HUES64 (cell line): Measurements from ENCODE around the gene CMKLR1.

Source experiments
- H3K27ac ChIP-seq: 2 replicates; pipeline ENCODE4 v1.7.0; 2013; ENCODE audit warnings: low read depth, low read length, inconsistent platforms
- H3K27me3 ChIP-seq: 2 replicates; pipeline ENCODE4 v1.6.1; 2013; ENCODE audit warnings: mild to moderate bottlenecking, low read length; ENCODE audit not compliant: insufficient read depth
- H3K36me3 ChIP-seq: 2 replicates; pipeline ENCODE4 v1.6.1; 2013; ENCODE audit warnings: mild to moderate bottlenecking, low read length; ENCODE audit not compliant: insufficient read depth
- H3K4me1 ChIP-seq: 2 replicates; pipeline ENCODE4 v1.6.1; 2013; ENCODE audit warnings: mild to moderate bottlenecking, low read length, moderate library complexity; ENCODE audit not compliant: insufficient read depth
- H3K4me3 ChIP-seq: 2 replicates; pipeline ENCODE4 v1.5.1; 2013; ENCODE audit warnings: mild to moderate bottlenecking, low read length, moderate library complexity
- H3K9ac ChIP-seq: 2 replicates; pipeline ENCODE4 v1.6.1; 2013; ENCODE audit warnings: mild to moderate bottlenecking, low read depth, low read length
- H3K9me3 ChIP-seq: 2 replicates; pipeline ENCODE4 v1.6.1; 2013; ENCODE audit warnings: low read depth, low read length; ENCODE audit not compliant: insufficient read depth
- WGBS: fragments of 150-250, 120-280 bp; methylation state at CpG from one replicate; pipeline ENCODE4 v1.1.7; 2013; ENCODE audit warnings: missing lambda C conversion rate; 5-methylcytosine and 5-hydroxymethylcytosine counted together

Gene CMKLR1

DNA sequence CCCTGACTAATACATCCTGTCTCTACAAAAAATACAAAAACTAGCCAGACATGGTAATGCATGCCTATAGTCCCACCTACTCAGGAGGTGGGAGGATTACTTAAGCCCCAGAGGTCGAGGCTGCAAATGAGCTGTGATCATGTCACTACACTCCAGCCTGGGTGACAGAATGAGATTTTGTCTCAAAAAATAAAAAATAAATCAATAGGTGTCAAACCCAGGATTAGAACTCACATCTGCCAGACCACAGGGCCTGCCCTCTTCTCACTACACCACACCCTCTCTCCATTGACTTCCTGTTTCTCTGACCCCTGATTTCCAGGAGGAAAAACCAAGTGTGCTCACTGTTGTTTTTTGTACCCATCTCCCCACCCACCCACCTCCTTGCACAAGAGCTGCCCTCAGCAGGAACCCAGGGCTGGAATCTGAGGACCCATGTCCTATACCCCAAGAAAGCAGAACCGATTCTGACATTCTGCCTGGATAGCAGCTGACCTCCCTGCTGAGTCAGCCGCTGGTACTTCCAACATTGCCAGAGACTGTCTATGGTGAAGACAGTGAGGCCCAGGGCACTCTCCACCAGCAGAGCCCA lies 6.2 kb downstream of the CMKLR1 start:
- no peak overlapping the region for H3K4me3 ChIP-seq
- H3K36me3 ChIP-seq, result no peaks in the 10 kb centered on the region
- no peak overlapping the region for H3K27ac ChIP-seq
- 61% methylated on average over 3 of the region's 3 CpGs for WGBS
- no peak overlapping the region for H3K9ac ChIP-seq
- H3K9me3 ChIP-seq, result no peaks in the 10 kb centered on the region
- H3K27me3 ChIP-seq, result no peaks in the 10 kb centered on the region
- no peaks in the 10 kb centered on the region for H3K4me1 ChIP-seq

DNA sequence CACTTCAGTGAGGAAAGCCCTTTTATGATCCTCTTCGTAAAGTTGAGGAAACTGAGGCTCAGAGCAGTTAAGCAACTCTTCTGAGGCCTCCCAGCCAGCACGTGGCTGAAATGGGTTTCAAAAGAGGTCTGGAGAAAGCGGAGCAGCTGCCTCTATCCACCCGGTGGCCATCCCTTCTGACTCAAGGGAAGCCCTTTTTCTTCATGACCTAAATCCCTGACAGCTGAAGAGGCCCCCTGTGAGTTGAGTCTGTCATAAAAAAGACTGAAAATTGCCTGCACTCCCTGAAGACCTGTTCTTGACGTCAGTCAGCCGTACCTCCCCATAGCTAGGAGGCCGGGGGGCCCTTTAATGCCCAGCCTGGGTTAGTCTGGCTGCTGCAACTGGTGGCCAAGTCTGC lies 10.7 kb downstream of the CMKLR1 start:
- H3K9me3 ChIP-seq, result no peaks in the 10 kb centered on the region
- no peaks in the 10 kb centered on the region for H3K36me3 ChIP-seq
- no peak overlapping the region for H3K4me3 ChIP-seq
- H3K27ac ChIP-seq, result no peak overlapping the region
- H3K9ac ChIP-seq, result no peak overlapping the region
- no peaks in the 10 kb centered on the region; the same call in 1 of the 2 replicates for H3K27me3 ChIP-seq
- no peaks in the 10 kb centered on the region for H3K4me1 ChIP-seq
- 95% methylated on average over 7 of the region's 7 CpGs for WGBS

DNA sequence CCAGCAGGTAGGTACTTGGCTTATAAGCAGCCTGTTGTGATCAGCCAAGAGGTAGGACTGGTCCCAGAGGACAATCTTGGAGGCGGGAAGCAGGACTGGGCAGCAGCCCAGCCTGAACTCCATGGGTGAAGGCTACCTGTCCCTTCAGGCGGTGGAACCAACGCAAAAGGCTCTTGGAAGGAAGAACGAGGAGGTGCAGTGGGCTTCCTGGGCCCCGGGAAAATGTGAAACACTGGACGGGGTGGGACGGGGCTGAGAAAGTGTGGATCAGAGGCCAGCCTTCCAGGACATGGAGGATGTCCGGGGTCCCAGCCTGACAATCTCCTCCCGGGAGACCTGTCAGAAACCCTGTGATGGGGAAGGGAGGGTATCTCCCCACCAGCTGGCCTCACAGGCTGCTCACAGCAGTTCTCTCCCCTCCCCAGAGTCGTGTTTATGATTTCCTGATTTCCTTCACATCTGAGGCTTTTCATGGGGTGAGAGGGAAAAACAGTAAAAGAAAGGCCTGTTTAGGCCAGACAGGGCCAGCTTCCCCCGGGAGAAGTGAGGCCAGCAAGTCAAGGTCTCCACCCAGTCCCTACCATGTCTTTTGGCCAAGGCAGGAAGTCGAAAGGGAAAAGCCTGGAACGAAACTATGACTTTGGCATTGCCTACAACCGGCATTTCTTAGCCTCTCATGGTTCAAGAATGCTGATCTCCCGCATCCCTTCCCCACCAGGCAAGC lies 11.3 kb downstream of the CMKLR1 start:
- no peaks in the 10 kb centered on the region for H3K9me3 ChIP-seq
- no peaks in the 10 kb centered on the region for H3K4me1 ChIP-seq
- WGBS, result 80% methylated on average over 14 of the region's 15 CpGs
- no peak overlapping the region for H3K9ac ChIP-seq
- no peak overlapping the region for H3K27ac ChIP-seq
- no peaks in the 10 kb centered on the region; the same call in 1 of the 2 replicates for H3K27me3 ChIP-seq
- no peak overlapping the region for H3K4me3 ChIP-seq
- no peaks in the 10 kb centered on the region for H3K36me3 ChIP-seq

DNA sequence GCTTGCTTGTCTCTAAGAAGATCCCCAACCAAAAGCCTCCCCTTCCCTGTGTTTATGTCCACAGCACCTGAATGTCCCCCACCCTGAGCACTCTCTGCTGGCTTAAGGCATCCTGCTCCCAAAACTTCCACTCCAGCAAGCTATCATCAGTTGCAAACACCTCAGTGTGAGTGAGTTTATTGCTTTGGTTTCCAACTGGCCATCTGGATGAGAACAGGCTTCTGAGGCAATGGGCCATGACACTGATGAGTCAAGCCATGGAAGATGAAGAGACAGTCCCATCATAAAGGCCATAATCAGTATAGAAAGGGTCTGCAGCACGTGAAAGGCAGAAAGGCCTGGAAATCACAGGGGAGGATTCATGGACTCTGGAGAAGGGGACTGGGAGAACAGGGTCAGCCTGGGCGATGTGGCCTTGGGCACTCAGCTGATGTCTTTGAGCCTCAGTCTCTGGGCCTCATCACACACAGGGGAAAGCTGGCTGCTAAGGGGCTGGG lies 12.8 kb downstream of the CMKLR1 start:
- no peaks in the 10 kb centered on the region for H3K36me3 ChIP-seq
- H3K4me1 ChIP-seq, result peaks cover 4% of the 10 kb centered on the region; the same call in 1 of the 2 replicates
- no peaks in the 10 kb centered on the region; the same call in 1 of the 2 replicates for H3K27me3 ChIP-seq
- no peak overlapping the region for H3K4me3 ChIP-seq
- H3K9me3 ChIP-seq, result no peaks in the 10 kb centered on the region
- no peak overlapping the region for H3K9ac ChIP-seq
- no peak overlapping the region for H3K27ac ChIP-seq
- WGBS, result 40% methylated on average over 2 of the region's 2 CpGs

DNA sequence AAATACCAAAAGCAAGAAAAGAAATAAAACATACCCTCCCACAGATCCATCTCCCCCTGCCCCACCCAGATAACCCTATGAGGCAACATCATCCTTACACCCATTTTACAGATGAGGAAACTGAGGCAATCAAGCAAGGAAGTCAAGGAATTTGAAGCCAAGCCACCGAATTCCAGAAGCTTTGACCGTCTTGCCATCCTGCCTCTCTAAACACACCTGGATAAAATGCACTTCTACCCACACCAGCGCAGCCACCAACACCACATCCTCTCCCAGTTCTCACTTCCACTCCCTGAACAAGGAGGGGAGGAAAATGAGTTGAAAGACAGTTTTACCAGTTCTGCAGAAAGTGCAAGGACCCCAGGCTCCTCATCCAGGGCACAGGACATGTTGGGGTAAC lies 13.6 kb downstream of the CMKLR1 start:
- Histone ChIP-seq H3K27ac (no peak overlapping the region), H3K9ac (no peak overlapping the region), H3K4me1 (peaks cover 11% of the 10 kb centered on the region), H3K4me3 (no peak overlapping the region), H3K36me3 (no peaks in the 10 kb centered on the region), H3K9me3 (no peaks in the 10 kb centered on the region), H3K27me3 (no peaks in the 10 kb centered on the region; the same call in 1 of the 2 replicates)
- WGBS, result 98% methylated on average over 2 of the region's 3 CpGs

DNA sequence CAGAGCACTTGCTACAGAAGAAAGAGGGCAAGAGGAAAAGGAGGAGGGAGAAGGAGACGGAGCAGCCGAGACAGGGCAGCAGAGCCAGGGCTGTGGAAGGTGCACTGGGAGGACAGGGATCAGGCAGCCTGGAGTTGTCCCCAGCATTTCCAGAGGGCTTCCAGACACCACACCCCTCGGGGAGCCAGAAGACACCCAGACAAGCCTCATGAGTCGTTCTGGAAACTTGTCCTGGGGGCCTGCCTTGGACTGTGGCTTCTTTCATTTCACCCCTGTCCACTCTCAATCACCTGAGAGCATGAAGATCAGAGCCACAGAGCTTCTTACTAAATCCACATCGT lies 14.1 kb downstream of the CMKLR1 start:
- Histone ChIP-seq H3K9ac (no peak overlapping the region), H3K27me3 (no peaks in the 10 kb centered on the region; the same call in 1 of the 2 replicates), H3K9me3 (no peaks in the 10 kb centered on the region), H3K36me3 (no peaks in the 10 kb centered on the region), H3K27ac (no peak overlapping the region), H3K4me3 (no peak overlapping the region), H3K4me1 (peaks cover 15% of the 10 kb centered on the region)
- 90% methylated on average over 5 of the region's 5 CpGs for WGBS

DNA sequence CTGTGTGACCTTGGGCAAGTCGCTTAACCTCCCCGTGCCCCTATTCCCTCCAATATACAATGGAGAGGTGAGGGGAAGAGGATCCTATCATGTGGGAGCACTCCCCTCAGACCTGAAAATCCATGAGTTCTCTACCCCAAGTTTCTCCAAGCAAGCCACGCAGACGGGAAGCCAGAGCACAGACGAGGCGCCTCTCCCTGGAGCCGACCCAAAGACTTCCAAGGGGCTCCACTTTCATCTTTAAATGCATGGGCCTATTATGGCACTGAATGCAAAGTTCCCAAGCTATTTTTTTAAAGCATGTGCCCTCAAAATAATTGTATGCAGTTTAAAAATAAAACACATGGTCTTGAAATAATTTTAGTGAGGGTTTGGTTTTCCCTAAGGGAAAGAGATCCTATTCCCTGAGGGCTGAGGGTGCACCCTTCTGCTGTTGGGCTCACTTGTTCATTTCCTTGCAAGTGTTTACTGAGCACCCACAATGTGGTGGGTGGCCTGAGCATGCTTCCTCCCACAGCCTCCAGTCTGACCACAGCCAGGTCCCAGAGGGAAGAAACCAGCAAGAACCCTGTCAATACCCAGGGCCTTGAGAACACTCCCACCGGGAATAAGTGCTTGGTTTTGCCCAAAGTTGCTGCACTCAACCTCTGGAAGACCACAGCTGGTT lies 14.6 kb downstream of the CMKLR1 start:
- Histone ChIP-seq H3K4me3 (no peak overlapping the region), H3K9me3 (no peaks in the 10 kb centered on the region), H3K27ac (no peak overlapping the region), H3K36me3 (no peaks in the 10 kb centered on the region), H3K4me1 (peaks cover 15% of the 10 kb centered on the region), H3K9ac (no peak overlapping the region), H3K27me3 (no peaks in the 10 kb centered on the region; the same call in 1 of the 2 replicates)
- 92% methylated on average over 6 of the region's 8 CpGs for WGBS

DNA sequence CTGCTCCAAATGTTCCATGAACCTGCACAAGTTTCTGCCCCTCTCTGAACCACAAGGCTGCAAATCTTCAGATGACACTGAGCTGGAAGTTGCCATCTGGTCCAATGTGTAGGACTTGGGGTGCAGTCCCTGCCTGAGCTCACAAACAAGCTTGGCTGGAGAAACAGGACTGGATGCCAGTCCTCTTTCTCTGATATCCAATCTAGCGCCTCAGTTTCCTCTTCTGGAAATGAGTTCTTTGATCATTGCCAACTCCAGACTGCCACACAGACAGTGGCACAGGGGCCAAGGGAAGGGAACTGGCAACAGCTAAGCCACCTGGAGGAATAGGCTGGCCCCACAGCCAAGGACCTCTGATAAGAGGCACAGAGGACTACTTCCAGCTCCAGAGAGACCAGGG lies 15.5 kb downstream of the CMKLR1 start:
- H3K9me3 ChIP-seq, result no peaks in the 10 kb centered on the region
- H3K9ac ChIP-seq, result no peak overlapping the region
- no peak overlapping the region for H3K27ac ChIP-seq
- WGBS, result 92% methylated on average over 1 of the region's 1 CpG
- peaks cover 15% of the 10 kb centered on the region for H3K4me1 ChIP-seq
- no peaks in the 10 kb centered on the region; the same call in 1 of the 2 replicates for H3K27me3 ChIP-seq
- no peaks in the 10 kb centered on the region for H3K36me3 ChIP-seq
- H3K4me3 ChIP-seq, result no peak overlapping the region

DNA sequence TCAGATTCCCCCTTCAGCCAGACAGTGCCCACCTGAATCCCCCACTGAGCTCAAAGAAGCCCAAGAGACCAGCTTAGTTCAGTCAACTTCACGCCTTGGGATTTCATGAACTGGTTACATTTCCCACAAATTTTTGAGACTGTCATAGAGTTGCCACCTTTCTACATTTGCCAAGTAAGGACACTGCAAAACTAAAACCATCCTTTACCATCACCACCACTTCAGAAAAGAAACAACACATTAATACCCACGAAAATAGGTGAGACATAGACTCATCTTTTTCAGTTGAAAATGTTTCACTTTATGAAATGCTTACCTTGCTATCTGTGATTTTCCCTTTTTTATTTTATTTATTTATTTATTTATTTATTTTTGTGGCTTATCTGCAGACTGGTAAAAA lies 16.1 kb downstream of the CMKLR1 start:
- H3K27ac ChIP-seq, result no peak overlapping the region
- no peak overlapping the region for H3K4me3 ChIP-seq
- 72% methylated on average over 2 of the region's 2 CpGs for WGBS
- no peaks in the 10 kb centered on the region for H3K36me3 ChIP-seq
- no peaks in the 10 kb centered on the region for H3K9me3 ChIP-seq
- H3K4me1 ChIP-seq, result peaks cover 15% of the 10 kb centered on the region
- no peaks in the 10 kb centered on the region; the same call in 1 of the 2 replicates for H3K27me3 ChIP-seq
- no peak overlapping the region for H3K9ac ChIP-seq

DNA sequence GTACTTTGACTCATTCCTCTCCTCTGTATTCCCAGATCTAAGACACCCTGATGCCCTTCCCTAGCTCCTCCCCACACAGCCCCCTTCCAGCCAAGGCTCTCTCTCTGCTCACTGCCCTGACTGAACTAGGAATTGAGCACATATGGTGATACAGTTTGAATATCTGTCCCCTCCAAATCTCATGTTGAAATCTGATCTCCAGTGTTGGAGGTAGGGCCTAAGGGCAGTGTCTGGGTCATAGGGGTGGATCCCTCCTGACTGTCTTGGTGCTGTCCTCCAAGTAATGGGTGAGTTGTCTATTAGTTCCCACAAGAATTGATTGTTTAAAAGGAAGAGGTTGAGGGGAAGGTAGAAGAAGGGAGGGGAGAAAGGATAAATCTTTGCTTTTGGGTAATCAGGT lies 17.4 kb downstream of the CMKLR1 start:
- H3K27me3 ChIP-seq, result no peaks in the 10 kb centered on the region; the same call in 1 of the 2 replicates
- no peaks in the 10 kb centered on the region for H3K36me3 ChIP-seq
- H3K9ac ChIP-seq, result no peak overlapping the region
- H3K4me1 ChIP-seq, result peaks cover 15% of the 10 kb centered on the region
- no peak overlapping the region for H3K27ac ChIP-seq
- H3K4me3 ChIP-seq, result no peak overlapping the region
- no peaks in the 10 kb centered on the region for H3K9me3 ChIP-seq
